HG03354 (cell line): ENCODE data around the gene CACNA1I.

Experiments
- ATAC-seq: cut with Tn5 transposase; IDR thresholded peaks from one replicate; pipeline ENCODE4 v1.9.1; 2021; ENCODE audit warnings: mild to moderate bottlenecking; ENCODE audit not compliant: unreplicated experiment, poor library complexity, severe bottlenecking

CACNA1I gene

DNA sequence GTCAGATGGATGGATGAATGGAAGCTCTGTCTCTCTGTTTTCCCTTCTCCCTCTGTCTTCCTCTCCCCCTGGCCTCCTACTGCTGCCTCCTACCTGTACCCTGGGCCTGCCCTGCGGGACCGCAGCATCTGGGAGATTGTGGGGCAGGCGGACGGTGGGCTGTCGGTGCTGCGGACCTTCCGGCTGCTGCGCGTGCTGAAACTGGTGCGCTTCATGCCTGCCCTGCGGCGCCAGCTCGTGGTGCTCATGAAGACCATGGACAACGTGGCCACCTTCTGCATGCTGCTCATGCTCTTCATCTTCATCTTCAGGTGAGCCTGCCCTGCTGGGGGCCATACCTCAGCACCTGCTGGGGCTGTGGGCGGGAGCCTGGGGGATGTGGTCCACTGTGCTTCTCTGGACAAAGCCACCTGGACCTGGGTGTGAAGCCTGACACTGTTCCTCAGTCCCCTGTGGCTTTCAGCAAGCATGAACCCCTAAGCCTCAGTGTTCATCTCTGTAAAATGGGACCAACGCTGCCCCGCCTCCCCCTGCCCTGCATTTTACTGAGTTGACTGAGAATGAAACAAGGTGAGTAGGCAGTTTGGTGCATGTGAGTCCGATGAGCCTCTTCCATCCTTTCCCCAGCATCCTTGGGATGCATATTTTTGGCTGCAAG lies 88.4 kb downstream of the CACNA1I start:
- no peak for ATAC-seq

DNA sequence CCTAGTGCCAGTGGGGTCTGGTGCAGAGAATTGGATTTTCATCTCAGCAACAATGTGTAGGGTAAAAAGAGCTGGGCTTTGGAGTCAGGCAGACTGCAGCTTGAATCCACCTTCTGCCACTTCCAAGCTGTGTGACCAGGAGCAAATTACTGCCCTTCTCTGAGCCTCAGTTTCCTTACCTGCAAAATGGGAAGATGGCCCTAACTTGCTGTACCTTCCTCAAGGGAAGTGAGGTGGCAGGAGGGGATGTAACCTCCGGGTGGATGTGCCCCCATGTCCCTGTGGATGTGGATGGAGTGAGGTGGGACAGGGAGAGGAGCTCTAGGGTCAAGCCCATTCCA lies 90.9 kb downstream of the CACNA1I start:
- no peak for ATAC-seq

DNA sequence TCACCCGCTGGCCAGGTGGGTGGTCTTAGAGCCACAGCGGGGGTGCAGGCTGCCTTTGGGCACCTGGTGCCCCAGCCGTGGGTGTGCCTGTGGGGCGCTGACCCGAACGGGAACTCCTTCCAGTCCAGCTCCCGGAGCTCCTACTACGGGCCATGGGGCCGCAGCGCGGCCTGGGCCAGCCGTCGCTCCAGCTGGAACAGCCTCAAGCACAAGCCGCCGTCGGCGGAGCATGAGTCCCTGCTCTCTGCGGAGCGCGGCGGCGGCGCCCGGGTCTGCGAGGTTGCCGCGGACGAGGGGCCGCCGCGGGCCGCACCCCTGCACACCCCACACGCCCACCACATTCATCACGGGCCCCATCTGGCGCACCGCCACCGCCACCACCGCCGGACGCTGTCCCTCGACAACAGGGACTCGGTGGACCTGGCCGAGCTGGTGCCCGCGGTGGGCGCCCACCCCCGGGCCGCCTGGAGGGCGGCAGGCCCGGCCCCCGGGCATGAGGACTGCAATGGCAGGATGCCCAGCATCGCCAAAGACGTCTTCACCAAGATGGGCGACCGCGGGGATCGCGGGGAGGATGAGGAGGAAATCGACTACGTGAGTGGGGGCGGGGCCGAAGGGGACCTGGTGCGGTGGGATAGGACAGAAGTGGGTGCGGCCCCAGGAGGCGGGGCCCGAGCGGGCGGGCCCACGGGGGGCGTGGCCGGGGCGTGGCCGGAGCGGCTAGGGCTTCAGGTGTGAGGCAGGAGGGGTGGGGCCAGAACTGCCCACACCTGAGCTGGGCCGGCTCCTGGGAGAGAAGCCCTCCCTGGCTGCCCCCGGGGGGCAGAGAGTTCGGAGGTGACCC lies 91.5 kb downstream of the CACNA1I start:
- ATAC-seq = no peak

GRCh38 chr22:39662686-39663052 lies 92.1 kb downstream of the CACNA1I start:
- no peak for ATAC-seq

DNA sequence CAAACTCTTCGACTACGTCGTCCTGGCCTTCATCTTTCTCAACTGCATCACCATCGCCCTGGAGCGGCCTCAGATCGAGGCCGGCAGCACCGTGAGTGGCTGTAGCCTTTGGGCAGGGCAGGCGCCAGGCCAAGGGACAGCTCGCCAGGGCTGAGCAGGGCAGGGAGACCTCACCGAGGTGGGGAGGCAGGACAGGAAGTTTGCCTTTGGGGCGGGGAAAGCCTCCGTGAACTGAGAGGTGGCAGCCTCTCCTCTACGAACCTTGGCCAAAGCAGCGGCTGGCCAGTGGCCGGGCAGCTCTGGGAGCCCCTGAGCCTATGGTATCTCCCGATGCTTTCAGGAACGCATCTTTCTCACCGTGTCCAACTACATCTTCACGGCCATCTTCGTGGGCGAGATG lies 93.2 kb downstream of the CACNA1I start:
- no peak for ATAC-seq

DNA sequence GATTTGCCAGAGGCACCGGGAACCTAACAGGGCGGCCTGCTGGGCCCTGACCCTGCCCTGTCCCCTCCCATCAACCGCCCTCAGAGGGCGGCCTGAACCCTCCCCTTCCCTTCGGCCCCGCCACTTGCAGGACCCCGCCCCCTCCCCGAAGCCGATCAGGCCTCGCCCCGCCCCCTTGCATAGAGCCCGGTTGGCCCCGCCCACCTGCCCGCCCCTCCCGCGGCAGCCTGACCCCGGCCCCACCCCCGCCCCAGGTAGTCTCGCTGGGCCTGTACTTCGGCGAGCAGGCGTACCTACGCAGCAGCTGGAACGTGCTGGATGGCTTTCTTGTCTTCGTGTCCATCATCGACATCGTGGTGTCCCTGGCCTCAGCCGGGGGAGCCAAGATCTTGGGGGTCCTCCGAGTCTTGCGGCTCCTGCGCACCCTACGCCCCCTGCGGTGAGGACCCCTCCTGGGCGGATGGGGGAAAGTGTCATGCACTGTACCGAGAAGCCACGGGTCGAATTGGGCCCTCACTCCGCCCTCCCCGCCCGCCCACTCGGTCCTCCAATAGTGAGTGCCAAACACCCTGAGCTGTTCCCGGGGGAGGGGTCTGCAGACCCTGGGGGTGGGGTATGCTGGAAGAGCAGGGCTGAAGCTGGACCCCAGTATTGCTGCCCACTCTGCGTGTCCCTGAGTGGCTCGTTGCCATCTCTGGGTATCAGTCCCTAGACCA lies 94.1 kb downstream of the CACNA1I start:
- no peak for ATAC-seq

DNA sequence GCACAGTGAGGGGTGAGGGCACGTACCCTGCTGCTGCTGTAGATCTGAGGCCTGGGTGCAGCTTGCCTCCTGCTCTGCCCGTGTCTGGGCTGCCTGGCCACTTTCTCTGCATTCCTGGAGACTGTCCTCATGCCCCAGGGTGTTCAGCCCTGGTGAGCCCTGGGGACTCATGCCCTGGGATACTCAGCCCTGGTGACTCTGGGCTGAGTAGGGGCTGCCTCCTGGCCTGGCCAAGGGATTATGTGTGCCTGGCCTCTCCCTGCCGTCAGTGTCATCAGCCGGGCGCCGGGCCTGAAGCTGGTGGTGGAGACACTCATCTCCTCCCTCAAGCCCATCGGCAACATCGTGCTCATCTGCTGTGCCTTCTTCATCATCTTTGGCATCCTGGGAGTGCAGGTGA lies 94.7 kb downstream of the CACNA1I start:
- no peak for ATAC-seq

- ATAC-seq = no peak
Measured at GRCh38 chr22:39665661-39666431, 95.3 kb downstream of the CACNA1I start.

DNA sequence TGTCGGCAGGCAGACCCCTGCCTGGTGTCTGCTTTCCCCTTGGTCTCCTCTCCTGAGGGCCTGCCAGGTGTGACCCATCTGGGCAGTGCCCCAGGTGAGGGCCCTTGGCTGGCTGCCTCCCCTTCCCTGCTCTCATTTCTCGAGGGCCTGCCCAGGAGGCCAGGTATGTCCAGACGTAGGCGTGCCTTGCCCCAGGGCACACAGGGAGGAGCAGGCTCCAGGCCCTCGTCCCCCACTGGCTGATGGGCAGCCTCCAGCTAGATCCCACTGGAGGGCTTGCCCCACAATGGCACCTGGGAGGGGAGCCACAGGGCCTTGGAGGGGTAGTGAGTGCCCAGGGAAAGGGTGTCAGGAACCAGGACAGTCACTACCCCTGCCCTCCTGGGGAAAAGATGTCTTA lies 95.9 kb downstream of the CACNA1I start:
- no peak for ATAC-seq

DNA sequence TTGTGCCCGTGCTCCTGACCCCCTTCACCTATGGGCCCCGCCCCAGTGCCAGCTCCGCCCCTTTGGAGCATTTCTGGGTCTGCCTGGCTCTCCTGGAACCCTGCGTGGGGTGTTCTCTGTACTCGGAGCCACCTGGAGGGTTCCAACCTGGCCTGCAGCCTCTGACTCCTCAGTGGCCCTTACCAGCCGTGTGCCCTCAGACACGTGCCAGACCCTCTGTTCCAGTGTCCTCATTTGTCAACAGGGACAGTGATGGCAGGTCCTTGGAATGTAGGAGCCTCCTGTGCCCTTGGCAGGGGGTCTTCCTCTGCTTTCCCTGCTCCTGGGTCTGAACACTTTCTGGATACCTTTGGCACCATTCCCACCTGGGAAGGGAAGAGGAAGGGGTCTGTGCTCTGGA lies 96.4 kb downstream of the CACNA1I start:
- no peak for ATAC-seq

DNA sequence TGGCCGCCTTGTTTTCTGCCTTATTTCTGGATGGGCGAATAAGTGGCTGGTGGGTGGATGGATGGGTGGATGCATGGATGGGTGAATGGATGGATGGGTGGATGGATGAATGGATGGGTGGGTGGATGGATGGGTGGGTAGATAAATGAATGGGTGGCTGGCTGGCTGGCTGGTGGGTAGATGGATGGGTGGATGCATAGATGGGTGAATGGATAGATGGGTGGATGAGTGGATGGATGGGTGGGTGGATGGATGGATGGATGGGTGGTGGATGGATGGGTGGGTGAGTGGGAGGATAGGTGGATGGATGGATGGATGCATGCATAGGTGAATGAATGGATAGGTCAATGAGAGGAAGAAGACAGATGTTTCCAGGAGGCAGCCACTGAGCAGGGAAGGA lies 98.9 kb downstream of the CACNA1I start:
- ATAC-seq = no peak

DNA sequence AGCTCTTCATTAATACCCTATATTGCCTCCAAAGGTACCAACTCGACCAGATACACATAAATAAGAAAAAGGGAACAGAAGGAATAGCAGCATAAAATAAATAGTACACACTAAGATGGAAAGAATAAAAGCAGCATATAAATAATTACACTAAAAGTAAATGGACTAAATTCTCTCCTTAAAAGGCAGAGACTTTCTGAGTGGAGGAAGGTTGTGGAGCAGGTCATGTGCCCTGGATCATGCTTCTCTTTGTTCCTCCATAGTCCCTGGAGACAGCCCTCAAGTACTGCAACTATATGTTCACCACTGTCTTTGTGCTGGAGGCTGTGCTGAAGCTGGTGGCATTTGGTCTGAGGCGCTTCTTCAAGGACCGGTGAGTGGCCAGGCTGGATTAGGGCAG lies 101.4 kb downstream of the CACNA1I start:
- no peak for ATAC-seq

- ATAC-seq = no peak
Measured at GRCh38 chr22:39674536-39674935, 104.0 kb downstream of the CACNA1I start.

DNA sequence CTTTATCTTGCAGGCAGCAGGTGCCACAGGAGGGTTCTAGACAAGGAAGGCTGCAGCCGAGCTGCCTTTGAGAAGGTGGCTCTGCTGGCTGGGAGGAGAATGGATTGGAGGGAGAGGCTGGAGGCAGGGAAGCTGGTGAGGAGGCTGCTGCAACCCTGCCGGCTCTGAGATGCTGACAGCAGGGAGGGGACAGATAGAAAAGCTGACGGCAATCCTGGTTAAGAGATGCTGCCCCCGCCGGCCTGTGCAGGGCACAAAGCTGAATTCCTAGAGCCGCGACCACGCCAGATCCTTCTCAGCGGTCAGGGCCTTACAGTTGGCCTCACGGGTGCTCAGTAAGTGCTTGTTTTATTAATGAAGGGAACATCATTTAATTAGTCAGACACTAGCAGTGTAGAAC lies 105.4 kb downstream of the CACNA1I start:
- no peak for ATAC-seq

GRCh38 chr22:39677967-39678366 lies 107.4 kb downstream of the CACNA1I start:
- no peak for ATAC-seq

- no peak for ATAC-seq
Measured at GRCh38 chr22:39678862-39679490, 108.4 kb downstream of the CACNA1I start.

DNA sequence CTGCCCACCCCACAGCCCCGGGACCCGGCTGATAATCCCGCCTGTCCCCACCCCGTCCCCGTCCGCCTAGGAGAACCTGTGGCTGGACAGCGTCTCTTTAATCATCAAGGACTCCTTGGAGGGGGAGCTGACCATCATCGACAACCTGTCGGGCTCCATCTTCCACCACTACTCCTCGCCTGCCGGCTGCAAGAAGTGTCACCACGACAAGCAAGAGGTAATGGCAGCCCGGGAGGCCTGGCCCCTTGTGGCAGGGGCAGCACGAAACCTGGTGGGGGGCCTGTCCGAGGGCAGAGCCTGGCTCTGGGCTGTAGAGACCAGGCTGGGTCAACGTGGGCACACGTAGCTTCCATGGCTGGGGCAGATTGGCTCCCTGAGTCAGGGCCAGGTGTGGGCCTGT lies 109.1 kb downstream of the CACNA1I start:
- ATAC-seq = no peak

DNA sequence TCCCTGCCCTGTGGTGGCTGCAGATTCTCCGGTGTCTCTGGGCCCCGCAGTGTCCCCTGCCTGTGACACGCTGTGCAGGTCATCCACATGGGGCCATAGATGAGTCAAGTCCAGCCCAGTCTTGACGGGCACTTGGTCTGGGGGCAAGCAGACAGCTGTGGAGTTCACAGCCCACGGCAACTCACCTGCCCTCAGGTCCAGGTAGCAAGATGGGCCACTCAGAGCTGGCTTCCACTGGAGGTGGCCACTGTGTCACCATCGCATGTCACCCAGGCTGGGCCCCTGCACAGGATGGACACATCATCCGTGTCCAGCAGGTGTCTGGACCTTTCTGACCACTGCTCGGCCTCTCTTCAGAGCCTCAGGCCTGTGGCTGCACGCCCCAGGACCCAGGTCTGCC lies 109.9 kb downstream of the CACNA1I start:
- ATAC-seq = no peak

GRCh38 chr22:39681038-39681861 lies 110.7 kb downstream of the CACNA1I start:
- ATAC-seq = no peak
